CD14-positive monocyte (primary cell): ENCODE results near the gene SIMC1. TPM values are rescaled to one million over a fixed set of nuclear protein-coding genes. Genes with fewer than 3 reads are reported as not detected.

ENCODE experiments used
- DNase-seq, 3 donors: peaks; one replicate each; pipeline ENCODE4 v3.0.0-alpha.2; 2011 to 2022
- H2AFZ ChIP-seq: 2 replicates; pipeline ENCODE4 v1.6.0; 2012; ENCODE audit warnings: mild to moderate bottlenecking, low read depth, low read length, inconsistent platforms; ENCODE audit not compliant: insufficient read depth, poor library complexity, severe bottlenecking
- H3K27ac ChIP-seq, 2 donors: 1 replicate in 1 of 2; 2 replicates in 1 of 2; pipeline ENCODE4 v1.5.1; 2012 to 2013; ENCODE audit warnings: low read length in 2 of 2, control low read depth in 1 of 2, inconsistent platforms in 1 of 2, low read depth in 1 of 2, mild to moderate bottlenecking in 1 of 2
- H3K27me3 ChIP-seq, 2 donors: one replicate each; pipeline versions ENCODE4 v1.6.0 to v1.6.1; 2011 to 2013; ENCODE audit warnings: low read length in 2 of 2; ENCODE audit not compliant: control insufficient read depth in 2 of 2, insufficient read depth in 2 of 2
- H3K36me3 ChIP-seq, 2 donors: replicated peaks in 1 of 2; 1 replicate in 1 of 2; 2 replicates in 1 of 2; pipeline versions ENCODE4 v1.5.1 to v1.6.1; 2012 to 2013; ENCODE audit warnings: low read length in 2 of 2, control low read depth in 1 of 2, inconsistent platforms in 1 of 2, mild to moderate bottlenecking in 1 of 2; ENCODE audit not compliant: insufficient read depth in 2 of 2, control insufficient read depth in 1 of 2
- H3K4me1 ChIP-seq, 2 donors: 1 replicate in 1 of 2; 2 replicates in 1 of 2; pipeline versions ENCODE4 v1.5.1 to v1.6.1; 2012 to 2013; ENCODE audit warnings: low read length in 2 of 2, control low read depth in 1 of 2, inconsistent platforms in 1 of 2, mild to moderate bottlenecking in 1 of 2, moderate library complexity in 1 of 2; ENCODE audit not compliant: insufficient read depth in 2 of 2, control insufficient read depth in 1 of 2
- H3K4me2 ChIP-seq: replicated peaks from 2 replicates; pipeline ENCODE3; 2012; ENCODE audit warnings: low read length, moderate library complexity, mild to moderate bottlenecking; ENCODE audit not compliant: poor library complexity, severe bottlenecking; ENCODE audit errors: extremely low read depth
- H3K4me3 ChIP-seq, 3 experiments: fragments of 200-600 bp in 1 of 3; sonication (generic) in 1 of 3; replicated peaks in 1 of 3; 1 replicate in 2 of 3; 2 replicates in 1 of 3; pipeline ENCODE4 v1.5.1; 2011 to 2013; ENCODE audit warnings: low read length in 3 of 3, mild to moderate bottlenecking in 3 of 3, control low read depth in 2 of 3, low read depth in 2 of 3, inconsistent platforms in 1 of 3, moderate library complexity in 1 of 3
- H3K79me2 ChIP-seq: 2 replicates; pipeline ENCODE4 v1.6.0; 2012; ENCODE audit warnings: mild to moderate bottlenecking, control low read depth, inconsistent platforms, low read length, moderate library complexity; ENCODE audit not compliant: insufficient read depth
- H3K9ac ChIP-seq: 2 replicates; pipeline ENCODE4 v1.6.0; 2017; ENCODE audit warnings: low read length, mild to moderate bottlenecking; ENCODE audit not compliant: insufficient read depth, poor library complexity, severe bottlenecking
- H3K9me3 ChIP-seq, 2 donors: replicated peaks in 1 of 2; 1 replicate in 1 of 2; 2 replicates in 1 of 2; pipeline versions ENCODE4 v1.5.1 to v1.6.1; 2012 to 2013; ENCODE audit warnings: low read length in 2 of 2, control low read depth in 1 of 2; ENCODE audit not compliant: control insufficient read depth in 1 of 2, insufficient read depth in 1 of 2
- H4K20me1 ChIP-seq: 2 replicates; pipeline ENCODE4 v1.6.0; 2012; ENCODE audit warnings: mild to moderate bottlenecking, low read length, control low read depth, moderate library complexity; ENCODE audit not compliant: insufficient read depth
- H3K27ac Mint-ChIP-seq, 7 donors: one replicate each; pipeline ENCODE4 v1.8.0; 2020; ENCODE audit warnings: mild to moderate bottlenecking in 7 of 7, mixed read lengths in 7 of 7, moderate library complexity in 6 of 7, inconsistent platforms in 2 of 7
- H3K27me3 Mint-ChIP-seq, 3 donors: one replicate each; pipeline ENCODE4 v1.8.0; 2021 to 2022; ENCODE audit warnings: low read depth in 3 of 3, mild to moderate bottlenecking in 3 of 3, mixed read lengths in 3 of 3, moderate library complexity in 3 of 3, inconsistent platforms in 1 of 3
- H3K36me3 Mint-ChIP-seq, 2 donors: one replicate each; pipeline ENCODE4 v1.8.0; 2020; ENCODE audit warnings: mixed read lengths in 2 of 2, inconsistent platforms in 1 of 2, mild to moderate bottlenecking in 1 of 2
- H3K4me1 Mint-ChIP-seq: one replicate; pipeline ENCODE4 v1.8.0; 2020; ENCODE audit warnings: mild to moderate bottlenecking, mixed read lengths
- H3K4me3 Mint-ChIP-seq, 2 donors: one replicate each; pipeline ENCODE4 v1.8.0; 2020; ENCODE audit warnings: mild to moderate bottlenecking in 2 of 2, mixed read lengths in 2 of 2, moderate library complexity in 1 of 2
- H3K9me3 Mint-ChIP-seq, 7 donors: one replicate each; pipeline ENCODE4 v1.8.0; 2020 to 2022; ENCODE audit warnings: mixed read lengths in 7 of 7, mild to moderate bottlenecking in 6 of 7, moderate library complexity in 6 of 7, inconsistent platforms in 2 of 7
- CTCF ChIP-seq: fragments of 200-600 bp; IDR thresholded peaks from one replicate; pipeline ENCODE4 v1.8.0; 2022; ENCODE audit warnings: antibody characterized with exemption, mild to moderate bottlenecking
- WGBS: methylation state at CpG from one replicate; pipeline ENCODE4 v1.1.5; 2013; ENCODE audit warnings: missing lambda C conversion rate; ENCODE audit not compliant: insufficient coverage; 5-methylcytosine and 5-hydroxymethylcytosine counted together
- intact Hi-C, 2 donors: fragments of 100-400 bp; cut with micrococcal nuclease; formaldehyde crosslinking; loops; one replicate each; pipeline versions ENCODE4 v1.15.0 to v1.15.1; 2023
- polyA plus RNA-seq, 3 donors: library from polyadenylated mRNA; depleted of rRNA in 1 of 3; unstranded in 2 of 3; stranded (reverse) in 1 of 3; fragments of 300-500 nt in 2 of 3; fragments of >200 nt in 1 of 3; fragmentation: Illumina TruSeq in 2 of 3; gene quantifications; 1 replicate in 2 of 3; 2 replicates in 1 of 3; pipeline ENCODE4 v1.2.3, GENCODE V29; 2012 to 2021

Gene SIMC1
- polyA plus RNA-seq, 3 donors = 2.3 to 8.4 (median 3.7) TPM

GRCh38 chr5:176383248-176383905, 145.2 kb downstream of the SIMC1 start:
- Histone ChIP-seq H2AFZ (no peak overlapping the region), H3K36me3 (peaks cover 39 to 62% of the 10 kb centered on the region in 2 donors), H3K4me2 (no peak overlapping the region), H3K79me2 (peaks cover 27% of the 10 kb centered on the region), H3K9me3 (no peaks in the 10 kb centered on the region), H4K20me1 (peaks cover 11% of the 10 kb centered on the region), H3K4me1 (peaks cover 10 to 18% of the 10 kb centered on the region in 2 donors), H3K27me3 (no peaks in the 10 kb centered on the region), H3K9ac (no peak overlapping the region), H3K4me3 (no peak overlapping the region), H3K27ac (no peak overlapping the region)
- no peak for TF ChIP-seq CTCF
- intact Hi-C loops = loop anchor here in 1 of 2 donors (10.0 kb wide), 1 partner anchor 151 kb away; the partner anchor contains the start of gene RNF44
- no peak for DNase-seq
- no peaks in the 10 kb centered on the region for H3K9me3 Mint-ChIP-seq
- H3K27ac Mint-ChIP-seq = no peak overlapping the region
- peaks cover 0 to 2% (median 0%) of the 10 kb centered on the region in 3 donors for H3K27me3 Mint-ChIP-seq
- H3K4me1 Mint-ChIP-seq = peaks cover 23% of the 10 kb centered on the region
- 85% methylated on average over 12 of the region's 15 CpGs for WGBS
- peaks cover 47 to 55% of the 10 kb centered on the region in 2 donors for H3K36me3 Mint-ChIP-seq
- H3K4me3 Mint-ChIP-seq = no peak overlapping the region

GRCh38 chr5:176383961-176384360, 145.7 kb downstream of the SIMC1 start:
- Mint-ChIP-seq H3K27ac (peak overlapping the region in 1 of 7 donors; percentile 45), H3K36me3 (peaks cover 47 to 55% of the 10 kb centered on the region in 2 donors)
- intact Hi-C loops = loop anchor here in 1 of 2 donors (10.0 kb wide), 1 partner anchor 151 kb away; the partner anchor contains the start of gene RNF44

More at GRCh38 chr5:176383961-176384360, 145.7 kb downstream of the SIMC1 start:
- 93% methylated on average over 3 of the region's 9 CpGs for WGBS
- peaks cover 23% of the 10 kb centered on the region for H3K4me1 Mint-ChIP-seq
- H3K27me3 ChIP-seq = no peaks in the 10 kb centered on the region
- H3K9me3 Mint-ChIP-seq = no peaks in the 10 kb centered on the region
- peaks cover 39 to 62% of the 10 kb centered on the region in 2 donors for H3K36me3 ChIP-seq
- peaks cover 11% of the 10 kb centered on the region for H4K20me1 ChIP-seq
- H3K79me2 ChIP-seq = peaks cover 27% of the 10 kb centered on the region
- no peak overlapping the region for H2AFZ ChIP-seq
- H3K27ac ChIP-seq = no peak overlapping the region
- H3K9me3 ChIP-seq = no peaks in the 10 kb centered on the region
- H3K4me3 ChIP-seq = no peak overlapping the region
- H3K4me1 ChIP-seq = peaks cover 10 to 18% of the 10 kb centered on the region in 2 donors
- no peak overlapping the region for H3K9ac ChIP-seq
- no peak for TF ChIP-seq CTCF
- H3K4me2 ChIP-seq = no peak overlapping the region
- no peak overlapping the region for H3K4me3 Mint-ChIP-seq
- H3K27me3 Mint-ChIP-seq = peaks cover 0 to 2% (median 0%) of the 10 kb centered on the region in 3 donors
- no peak for DNase-seq
